Measurements from ENCODE around the gene SEMA3D. TPM values are rescaled to one million over a fixed set of nuclear protein-coding genes. Genes with fewer than 3 reads are reported as not detected.

Gene SEMA3D
- polyA plus RNA-seq, 2 of the 4 experiments (the other 2 are of a cell fraction): 0.04 to 0.13 TPM

DNA sequence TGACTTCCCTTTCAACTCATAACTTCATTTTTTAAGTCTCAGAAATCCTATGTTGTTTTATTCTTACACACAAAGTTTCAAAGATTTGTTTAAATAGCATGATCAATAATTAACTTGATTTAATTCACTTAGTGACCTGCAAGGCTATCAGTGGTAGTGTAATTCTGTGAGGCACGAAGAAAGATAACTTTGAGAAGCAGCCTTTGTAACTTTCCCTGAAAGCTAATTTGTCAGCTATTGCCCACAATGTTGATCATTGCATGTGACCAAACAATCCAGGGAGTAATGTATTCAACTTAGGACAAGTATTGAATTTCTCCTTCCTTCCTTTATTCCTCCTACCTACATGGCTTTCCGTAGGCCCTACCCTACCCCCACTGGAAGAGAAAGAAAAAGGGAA, 111.0 kb downstream of the SEMA3D start:
- ChIA-PET POLR2A (no interaction called here), CTCF (no interaction called here)
- Histone ChIP-seq H3K27ac (no peak overlapping the region), H3K4me3 (no peak overlapping the region), H3K4me2 (no peak overlapping the region), H3K4me1 (no peaks in the 10 kb centered on the region), H3K9me3 (no peaks in the 10 kb centered on the region)
- no peak for FAIRE-seq
- DNase-seq (ENCODE audit: low read depth in 1 of 2, low spot score in 1 of 2): no peak
- 14% methylated on average over 2 of the region's 2 CpGs for WGBS (ENCODE audit: missing lambda C conversion rate)
- TF ChIP-seq HOXA7 (CRISPR knock-in tag; IDR thresholded peaks at IDR 0.05) (no peak), TP53 (CRISPR knock-in tag; IDR thresholded peaks at IDR 0.05) (no peak), FOSB (CRISPR knock-in tag; IDR thresholded peaks at IDR 0.05) (no peak), PHF8 (IDR thresholded peaks at IDR 0.05; ENCODE audit: borderline replicate concordance, low read depth) (no peak), FOXS1 (CRISPR knock-in tag; IDR thresholded peaks at IDR 0.05) (no peak), ZSCAN20 (CRISPR knock-in tag; IDR thresholded peaks at IDR 0.05) (no peak), EP300 (IDR thresholded peaks at IDR 0.05) (no peak), ZC3H11A (IDR thresholded peaks at IDR 0.05) (no peak), POLR2A (IDR thresholded peaks at IDR 0.05; ENCODE audit: low read length) (no peak), KDM1A (IDR thresholded peaks at IDR 0.05; ENCODE audit: low read depth) (no peak), NPAS2 (CRISPR knock-in tag; IDR thresholded peaks at IDR 0.05; ENCODE audit: borderline replicate concordance) (no peak), RCOR1 (IDR thresholded peaks at IDR 0.05; ENCODE audit: low read depth, low read length) (no peak)
- TF ChIP-seq, protein P1, sequence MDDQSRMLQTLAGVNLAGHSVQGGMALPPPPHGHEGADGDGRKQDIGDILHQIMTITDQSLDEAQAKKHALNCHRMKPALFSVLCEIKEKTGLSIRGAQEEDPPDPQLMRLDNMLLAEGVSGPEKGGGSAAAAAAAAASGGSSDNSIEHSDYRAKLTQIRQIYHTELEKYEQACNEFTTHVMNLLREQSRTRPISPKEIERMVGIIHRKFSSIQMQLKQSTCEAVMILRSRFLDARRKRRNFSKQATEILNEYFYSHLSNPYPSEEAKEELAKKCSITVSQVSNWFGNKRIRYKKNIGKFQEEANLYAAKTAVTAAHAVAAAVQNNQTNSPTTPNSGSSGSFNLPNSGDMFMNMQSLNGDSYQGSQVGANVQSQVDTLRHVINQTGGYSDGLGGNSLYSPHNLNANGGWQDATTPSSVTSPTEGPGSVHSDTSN (IDR thresholded peaks at IDR 0.05): no peak
- TF ChIP-seq, protein P2, sequence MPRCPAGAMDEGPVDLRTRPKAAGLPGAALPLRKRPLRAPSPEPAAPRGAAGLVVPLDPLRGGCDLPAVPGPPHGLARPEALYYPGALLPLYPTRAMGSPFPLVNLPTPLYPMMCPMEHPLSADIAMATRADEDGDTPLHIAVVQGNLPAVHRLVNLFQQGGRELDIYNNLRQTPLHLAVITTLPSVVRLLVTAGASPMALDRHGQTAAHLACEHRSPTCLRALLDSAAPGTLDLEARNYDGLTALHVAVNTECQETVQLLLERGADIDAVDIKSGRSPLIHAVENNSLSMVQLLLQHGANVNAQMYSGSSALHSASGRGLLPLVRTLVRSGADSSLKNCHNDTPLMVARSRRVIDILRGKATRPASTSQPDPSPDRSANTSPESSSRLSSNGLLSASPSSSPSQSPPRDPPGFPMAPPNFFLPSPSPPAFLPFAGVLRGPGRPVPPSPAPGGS (IDR thresholded peaks at IDR 0.05): no peak
- TF ChIP-seq, protein P3, sequence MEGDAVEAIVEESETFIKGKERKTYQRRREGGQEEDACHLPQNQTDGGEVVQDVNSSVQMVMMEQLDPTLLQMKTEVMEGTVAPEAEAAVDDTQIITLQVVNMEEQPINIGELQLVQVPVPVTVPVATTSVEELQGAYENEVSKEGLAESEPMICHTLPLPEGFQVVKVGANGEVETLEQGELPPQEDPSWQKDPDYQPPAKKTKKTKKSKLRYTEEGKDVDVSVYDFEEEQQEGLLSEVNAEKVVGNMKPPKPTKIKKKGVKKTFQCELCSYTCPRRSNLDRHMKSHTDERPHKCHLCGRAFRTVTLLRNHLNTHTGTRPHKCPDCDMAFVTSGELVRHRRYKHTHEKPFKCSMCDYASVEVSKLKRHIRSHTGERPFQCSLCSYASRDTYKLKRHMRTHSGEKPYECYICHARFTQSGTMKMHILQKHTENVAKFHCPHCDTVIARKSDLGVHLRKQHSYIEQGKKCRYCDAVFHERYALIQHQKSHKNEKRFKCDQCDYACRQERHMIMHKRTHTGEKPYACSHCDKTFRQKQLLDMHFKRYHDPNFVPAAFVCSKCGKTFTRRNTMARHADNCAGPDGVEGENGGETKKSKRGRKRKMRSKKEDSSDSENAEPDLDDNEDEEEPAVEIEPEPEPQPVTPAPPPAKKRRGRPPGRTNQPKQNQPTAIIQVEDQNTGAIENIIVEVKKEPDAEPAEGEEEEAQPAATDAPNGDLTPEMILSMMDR (IDR thresholded peaks at IDR 0.05): no peak
- TF ChIP-seq, protein P4, sequence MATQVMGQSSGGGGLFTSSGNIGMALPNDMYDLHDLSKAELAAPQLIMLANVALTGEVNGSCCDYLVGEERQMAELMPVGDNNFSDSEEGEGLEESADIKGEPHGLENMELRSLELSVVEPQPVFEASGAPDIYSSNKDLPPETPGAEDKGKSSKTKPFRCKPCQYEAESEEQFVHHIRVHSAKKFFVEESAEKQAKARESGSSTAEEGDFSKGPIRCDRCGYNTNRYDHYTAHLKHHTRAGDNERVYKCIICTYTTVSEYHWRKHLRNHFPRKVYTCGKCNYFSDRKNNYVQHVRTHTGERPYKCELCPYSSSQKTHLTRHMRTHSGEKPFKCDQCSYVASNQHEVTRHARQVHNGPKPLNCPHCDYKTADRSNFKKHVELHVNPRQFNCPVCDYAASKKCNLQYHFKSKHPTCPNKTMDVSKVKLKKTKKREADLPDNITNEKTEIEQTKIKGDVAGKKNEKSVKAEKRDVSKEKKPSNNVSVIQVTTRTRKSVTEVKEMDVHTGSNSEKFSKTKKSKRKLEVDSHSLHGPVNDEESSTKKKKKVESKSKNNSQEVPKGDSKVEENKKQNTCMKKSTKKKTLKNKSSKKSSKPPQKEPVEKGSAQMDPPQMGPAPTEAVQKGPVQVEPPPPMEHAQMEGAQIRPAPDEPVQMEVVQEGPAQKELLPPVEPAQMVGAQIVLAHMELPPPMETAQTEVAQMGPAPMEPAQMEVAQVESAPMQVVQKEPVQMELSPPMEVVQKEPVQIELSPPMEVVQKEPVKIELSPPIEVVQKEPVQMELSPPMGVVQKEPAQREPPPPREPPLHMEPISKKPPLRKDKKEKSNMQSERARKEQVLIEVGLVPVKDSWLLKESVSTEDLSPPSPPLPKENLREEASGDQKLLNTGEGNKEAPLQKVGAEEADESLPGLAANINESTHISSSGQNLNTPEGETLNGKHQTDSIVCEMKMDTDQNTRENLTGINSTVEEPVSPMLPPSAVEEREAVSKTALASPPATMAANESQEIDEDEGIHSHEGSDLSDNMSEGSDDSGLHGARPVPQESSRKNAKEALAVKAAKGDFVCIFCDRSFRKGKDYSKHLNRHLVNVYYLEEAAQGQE (IDR thresholded peaks at IDR 0.05): no peak
- no peak for ATAC-seq

DNA sequence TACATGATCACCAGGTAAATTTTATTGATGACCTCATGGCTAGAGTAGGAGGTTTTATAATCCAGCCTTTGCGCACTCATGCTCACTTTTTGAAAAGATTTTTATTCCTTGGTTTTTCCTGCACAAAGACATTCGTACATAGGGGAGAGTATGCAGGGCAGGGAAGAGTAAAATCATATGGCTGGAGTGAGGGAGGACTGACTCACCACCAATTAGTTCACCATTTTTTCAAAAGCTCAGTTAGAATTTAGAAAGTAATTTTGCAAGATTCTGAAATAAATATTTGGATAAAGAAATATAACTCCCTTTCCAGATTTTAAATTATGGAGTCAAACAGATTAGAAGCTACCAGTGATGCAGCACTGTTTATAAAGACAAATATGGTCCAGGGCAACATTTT, 111.9 kb downstream of the SEMA3D start:
- no peaks in the 10 kb centered on the region for H3K9me3 ChIP-seq
- no peak for ATAC-seq
- H3K4me3 ChIP-seq: no peak overlapping the region
- DNase-seq (ENCODE audit: low read depth in 1 of 2, low spot score in 1 of 2): no peak
- ChIA-PET CTCF (no interaction called here), POLR2A (no interaction called here)
- H3K4me1 ChIP-seq: no peaks in the 10 kb centered on the region
- no peak overlapping the region for H3K27ac ChIP-seq
- FAIRE-seq: no peak
- 47% methylated on average over 2 of the region's 2 CpGs for WGBS (ENCODE audit: missing lambda C conversion rate)
- no peak overlapping the region for H3K4me2 ChIP-seq
- TF ChIP-seq EP300 (IDR thresholded peaks at IDR 0.05): no peak
- no peak for TF ChIP-seq SREBF2 (IDR thresholded peaks at IDR 0.05)
- no peak for TF ChIP-seq ESRRA (IDR thresholded peaks at IDR 0.05; ENCODE audit: borderline replicate concordance, low read length)
- TF ChIP-seq, protein P5, sequence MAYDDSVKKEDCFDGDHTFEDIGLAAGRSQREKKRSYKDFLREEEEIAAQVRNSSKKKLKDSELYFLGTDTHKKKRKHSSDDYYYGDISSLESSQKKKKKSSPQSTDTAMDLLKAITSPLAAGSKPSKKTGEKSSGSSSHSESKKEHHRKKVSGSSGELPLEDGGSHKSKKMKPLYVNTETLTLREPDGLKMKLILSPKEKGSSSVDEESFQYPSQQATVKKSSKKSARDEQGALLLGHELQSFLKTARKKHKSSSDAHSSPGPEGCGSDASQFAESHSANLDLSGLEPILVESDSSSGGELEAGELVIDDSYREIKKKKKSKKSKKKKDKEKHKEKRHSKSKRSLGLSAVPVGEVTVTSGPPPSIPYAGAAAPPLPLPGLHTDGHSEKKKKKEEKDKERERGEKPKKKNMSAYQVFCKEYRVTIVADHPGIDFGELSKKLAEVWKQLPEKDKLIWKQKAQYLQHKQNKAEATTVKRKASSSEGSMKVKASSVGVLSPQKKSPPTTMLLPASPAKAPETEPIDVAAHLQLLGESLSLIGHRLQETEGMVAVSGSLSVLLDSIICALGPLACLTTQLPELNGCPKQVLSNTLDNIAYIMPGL (CRISPR knock-in tag; IDR thresholded peaks at IDR 0.05; ENCODE audit: borderline replicate concordance): no peak
- TF ChIP-seq GATA3 (IDR thresholded peaks at IDR 0.05; ENCODE audit: borderline replicate concordance): no peak
- TF ChIP-seq BHLHE40 (IDR thresholded peaks at IDR 0.05; ENCODE audit: low read depth, low read length): no peak
- TF ChIP-seq RCOR1 (IDR thresholded peaks at IDR 0.05; ENCODE audit: low read depth, low read length): no peak
- TF ChIP-seq CHD4 (IDR thresholded peaks at IDR 0.05; ENCODE audit: borderline replicate concordance): no peak
- TF ChIP-seq, protein P6, sequence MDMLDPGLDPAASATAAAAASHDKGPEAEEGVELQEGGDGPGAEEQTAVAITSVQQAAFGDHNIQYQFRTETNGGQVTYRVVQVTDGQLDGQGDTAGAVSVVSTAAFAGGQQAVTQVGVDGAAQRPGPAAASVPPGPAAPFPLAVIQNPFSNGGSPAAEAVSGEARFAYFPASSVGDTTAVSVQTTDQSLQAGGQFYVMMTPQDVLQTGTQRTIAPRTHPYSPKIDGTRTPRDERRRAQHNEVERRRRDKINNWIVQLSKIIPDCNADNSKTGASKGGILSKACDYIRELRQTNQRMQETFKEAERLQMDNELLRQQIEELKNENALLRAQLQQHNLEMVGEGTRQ (IDR thresholded peaks at IDR 0.05): no peak
- no peak for TF ChIP-seq CHD2 (IDR thresholded peaks at IDR 0.05; ENCODE audit: low read length, partially characterized antibody)
- no peak for TF ChIP-seq KDM1A (IDR thresholded peaks at IDR 0.05; ENCODE audit: low read depth)
- TF ChIP-seq, protein P7, sequence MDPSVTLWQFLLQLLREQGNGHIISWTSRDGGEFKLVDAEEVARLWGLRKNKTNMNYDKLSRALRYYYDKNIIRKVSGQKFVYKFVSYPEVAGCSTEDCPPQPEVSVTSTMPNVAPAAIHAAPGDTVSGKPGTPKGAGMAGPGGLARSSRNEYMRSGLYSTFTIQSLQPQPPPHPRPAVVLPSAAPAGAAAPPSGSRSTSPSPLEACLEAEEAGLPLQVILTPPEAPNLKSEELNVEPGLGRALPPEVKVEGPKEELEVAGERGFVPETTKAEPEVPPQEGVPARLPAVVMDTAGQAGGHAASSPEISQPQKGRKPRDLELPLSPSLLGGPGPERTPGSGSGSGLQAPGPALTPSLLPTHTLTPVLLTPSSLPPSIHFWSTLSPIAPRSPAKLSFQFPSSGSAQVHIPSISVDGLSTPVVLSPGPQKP (IDR thresholded peaks at IDR 0.05; ENCODE audit: low read depth, low read length): no peak
- TF ChIP-seq CEBPB (IDR thresholded peaks at IDR 0.05): no peak
- no peak for TF ChIP-seq FOXS1 (CRISPR knock-in tag; IDR thresholded peaks at IDR 0.05)
- TF ChIP-seq CBX2 (IDR thresholded peaks at IDR 0.05; ENCODE audit: borderline replicate concordance, low read depth): no peak
